ENCODE data around the gene CD74.

CD74 gene

DNA sequence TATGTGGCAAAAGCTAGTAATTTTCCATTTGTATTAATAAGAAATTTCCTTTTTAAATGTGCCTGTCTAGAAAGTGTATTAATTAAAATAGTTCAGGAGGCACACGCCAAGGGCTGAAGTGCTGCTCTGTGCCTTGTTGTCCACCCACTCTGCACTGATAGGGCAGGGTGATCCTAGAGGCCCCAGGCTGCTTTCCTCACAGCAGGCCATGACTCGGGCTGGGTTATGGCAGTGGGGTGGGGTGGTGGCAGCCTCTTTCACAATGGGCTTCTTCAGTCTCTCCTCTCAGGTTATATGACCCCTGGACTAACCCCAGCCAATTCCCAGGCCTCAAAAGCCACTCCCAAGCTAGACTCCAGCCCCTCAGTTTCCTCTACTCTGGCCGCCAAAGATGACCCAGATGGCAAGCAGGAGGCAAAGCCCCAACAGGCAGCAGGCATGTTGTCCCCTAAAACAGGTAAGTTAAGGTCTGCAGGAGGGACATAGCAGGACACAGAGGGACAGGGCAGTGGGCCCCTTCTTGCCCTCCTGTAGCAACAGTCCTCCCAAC lies 19.5 kb downstream of the CD74 start:
- H3K4me3 ChIP-seq (ENCODE audit: low read depth, low read length): no peak overlapping the region
- in situ Hi-C loops (cut with HindIII; ENCODE audit: low sequenced_read_pairs): no loop called here
- TF ChIP-seq, protein P1, sequence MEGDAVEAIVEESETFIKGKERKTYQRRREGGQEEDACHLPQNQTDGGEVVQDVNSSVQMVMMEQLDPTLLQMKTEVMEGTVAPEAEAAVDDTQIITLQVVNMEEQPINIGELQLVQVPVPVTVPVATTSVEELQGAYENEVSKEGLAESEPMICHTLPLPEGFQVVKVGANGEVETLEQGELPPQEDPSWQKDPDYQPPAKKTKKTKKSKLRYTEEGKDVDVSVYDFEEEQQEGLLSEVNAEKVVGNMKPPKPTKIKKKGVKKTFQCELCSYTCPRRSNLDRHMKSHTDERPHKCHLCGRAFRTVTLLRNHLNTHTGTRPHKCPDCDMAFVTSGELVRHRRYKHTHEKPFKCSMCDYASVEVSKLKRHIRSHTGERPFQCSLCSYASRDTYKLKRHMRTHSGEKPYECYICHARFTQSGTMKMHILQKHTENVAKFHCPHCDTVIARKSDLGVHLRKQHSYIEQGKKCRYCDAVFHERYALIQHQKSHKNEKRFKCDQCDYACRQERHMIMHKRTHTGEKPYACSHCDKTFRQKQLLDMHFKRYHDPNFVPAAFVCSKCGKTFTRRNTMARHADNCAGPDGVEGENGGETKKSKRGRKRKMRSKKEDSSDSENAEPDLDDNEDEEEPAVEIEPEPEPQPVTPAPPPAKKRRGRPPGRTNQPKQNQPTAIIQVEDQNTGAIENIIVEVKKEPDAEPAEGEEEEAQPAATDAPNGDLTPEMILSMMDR (IDR thresholded peaks at IDR 0.05; ENCODE audit: low read depth, low read length, missing control alignments): no peak
- DNase-seq (ENCODE audit: low read depth): no peak

DNA sequence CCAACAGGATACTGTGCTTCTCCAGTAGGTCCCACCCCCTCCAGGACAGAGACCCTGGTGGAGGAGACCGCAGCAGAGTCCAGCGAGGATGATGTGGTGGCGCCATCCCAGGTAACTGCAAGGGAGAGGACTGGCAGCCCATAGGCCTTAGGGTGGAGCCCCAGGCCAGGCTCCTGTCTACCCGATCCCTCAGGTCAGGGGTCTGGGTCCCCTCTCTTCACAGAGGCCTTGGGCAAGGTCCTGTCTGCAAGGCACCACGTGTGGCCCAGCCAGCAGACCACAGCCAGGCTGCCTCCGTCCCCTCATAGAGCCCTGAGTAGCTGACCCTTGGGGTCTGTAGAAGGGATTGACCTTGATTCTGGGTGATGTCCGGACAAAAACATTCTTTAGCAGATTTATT lies 20.0 kb downstream of the CD74 start:
- DNase-seq (ENCODE audit: low read depth): no peak
- in situ Hi-C loops (cut with HindIII; ENCODE audit: low sequenced_read_pairs): no loop called here
- no peak overlapping the region for H3K4me3 ChIP-seq (ENCODE audit: low read depth, low read length)
- TF ChIP-seq, protein P1 (IDR thresholded peaks at IDR 0.05; ENCODE audit: low read depth, low read length, missing control alignments): no peak

DNA sequence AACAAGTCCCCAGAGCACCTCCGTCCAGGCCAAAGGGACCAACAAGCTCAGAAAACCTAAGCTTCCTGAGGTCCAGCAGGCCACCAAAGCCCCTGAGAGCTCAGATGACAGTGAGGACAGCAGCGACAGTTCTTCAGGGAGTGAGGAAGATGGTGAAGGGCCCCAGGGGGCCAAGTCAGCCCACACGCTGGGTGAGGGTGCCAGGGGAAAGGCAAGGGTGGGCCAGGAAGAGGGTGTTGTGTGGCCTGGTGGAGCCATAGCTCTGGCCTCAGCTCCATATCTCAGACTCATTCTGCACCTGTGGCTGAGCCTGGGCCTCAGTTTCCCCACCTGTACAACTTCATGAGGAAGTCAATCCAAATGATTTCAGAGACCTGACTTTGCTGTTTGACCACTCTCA lies 20.7 kb downstream of the CD74 start:
- in situ Hi-C loops (cut with HindIII; ENCODE audit: low sequenced_read_pairs): no loop called here
- DNase-seq (ENCODE audit: low read depth): no peak
- H3K4me3 ChIP-seq (ENCODE audit: low read depth, low read length): no peak overlapping the region
- TF ChIP-seq, protein P1 (IDR thresholded peaks at IDR 0.05; ENCODE audit: low read depth, low read length, missing control alignments): no peak

DNA sequence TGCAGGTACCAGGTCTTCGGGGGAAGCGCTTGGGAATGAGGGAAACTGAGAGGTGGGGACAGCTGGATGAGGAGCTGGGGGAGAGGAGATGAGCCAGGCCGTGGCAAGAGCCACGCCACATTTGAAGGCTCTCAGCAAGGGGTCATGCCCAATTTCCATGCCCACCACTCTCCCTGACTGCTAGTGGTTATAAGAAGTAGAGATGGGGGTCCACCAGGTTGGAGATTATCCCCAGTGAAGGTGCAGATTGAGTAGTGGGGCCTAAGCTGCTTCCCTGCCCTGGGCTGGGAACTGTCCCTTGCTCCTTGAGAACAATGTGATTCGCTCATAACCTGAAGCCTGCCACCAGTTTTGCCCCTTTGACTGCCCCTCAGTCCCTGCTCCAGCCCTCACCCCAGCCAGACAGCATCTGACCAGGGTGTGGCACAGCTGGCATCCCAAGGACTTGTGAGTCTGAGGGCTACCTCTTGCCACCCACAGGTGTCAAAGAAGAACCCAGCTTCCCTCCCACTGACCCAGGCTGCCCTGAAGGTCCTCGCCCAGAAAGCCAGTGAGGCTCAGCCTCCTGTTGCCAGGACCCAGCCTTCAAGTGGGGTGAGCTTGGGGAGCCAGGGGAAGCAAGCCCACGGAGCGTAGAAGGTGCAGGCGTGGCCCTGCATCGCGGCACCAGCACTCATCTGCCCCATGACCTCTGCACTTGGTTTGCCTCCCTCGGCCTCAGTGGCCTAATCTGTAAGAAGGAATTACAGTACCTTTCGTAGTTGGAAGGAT lies 21.5 kb downstream of the CD74 start:
- no peak overlapping the region for H3K4me3 ChIP-seq (ENCODE audit: low read depth, low read length)
- TF ChIP-seq, protein P1 (IDR thresholded peaks at IDR 0.05; ENCODE audit: low read depth, low read length, missing control alignments): no peak
- no peak for DNase-seq (ENCODE audit: low read depth)
- in situ Hi-C loops (cut with HindIII; ENCODE audit: low sequenced_read_pairs): no loop called here

DNA sequence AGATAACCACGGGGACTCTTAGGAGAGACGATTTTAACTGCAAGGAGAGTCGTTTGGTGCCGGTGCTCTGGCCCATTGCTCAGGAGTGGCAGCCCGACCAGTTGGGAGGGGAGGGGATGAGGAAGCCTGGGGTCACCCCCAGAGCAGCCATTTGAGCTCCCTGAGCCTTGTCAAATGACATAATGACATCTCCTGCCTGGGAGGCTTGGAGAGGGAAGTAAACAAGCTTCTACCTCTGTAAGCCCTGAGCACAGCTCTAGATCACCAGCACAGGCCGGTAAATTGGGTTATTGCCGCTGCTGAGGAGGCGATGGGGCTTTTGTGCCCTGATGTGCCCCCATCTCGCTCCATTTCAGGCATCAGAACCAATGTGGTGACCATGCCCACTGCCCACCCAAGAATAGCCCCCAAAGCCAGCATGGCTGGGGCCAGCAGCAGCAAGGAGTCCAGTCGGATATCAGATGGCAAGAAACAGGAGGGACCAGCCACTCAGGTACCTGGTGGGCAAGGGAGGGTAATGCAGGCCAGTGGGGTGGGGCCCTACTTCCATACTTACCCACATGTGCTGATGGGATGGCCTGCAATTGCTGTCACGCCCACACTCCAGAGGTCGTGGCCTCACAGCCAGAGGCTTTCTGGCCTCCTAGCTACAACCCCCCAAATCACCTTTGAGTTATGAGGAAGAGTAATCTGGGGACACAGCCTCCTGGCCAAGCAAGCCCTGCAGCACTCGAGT lies 23.0 kb downstream of the CD74 start:
- TF ChIP-seq, protein P1 (IDR thresholded peaks at IDR 0.05; ENCODE audit: low read depth, low read length, missing control alignments): no peak
- no peak overlapping the region for H3K4me3 ChIP-seq (ENCODE audit: low read depth, low read length)
- in situ Hi-C loops (cut with HindIII; ENCODE audit: low sequenced_read_pairs): loop anchor here (5.0 kb wide), 1 partner anchor 33 kb away; no protein-coding TSS in a partner anchor
- DNase-seq (ENCODE audit: low read depth): no peak

DNA sequence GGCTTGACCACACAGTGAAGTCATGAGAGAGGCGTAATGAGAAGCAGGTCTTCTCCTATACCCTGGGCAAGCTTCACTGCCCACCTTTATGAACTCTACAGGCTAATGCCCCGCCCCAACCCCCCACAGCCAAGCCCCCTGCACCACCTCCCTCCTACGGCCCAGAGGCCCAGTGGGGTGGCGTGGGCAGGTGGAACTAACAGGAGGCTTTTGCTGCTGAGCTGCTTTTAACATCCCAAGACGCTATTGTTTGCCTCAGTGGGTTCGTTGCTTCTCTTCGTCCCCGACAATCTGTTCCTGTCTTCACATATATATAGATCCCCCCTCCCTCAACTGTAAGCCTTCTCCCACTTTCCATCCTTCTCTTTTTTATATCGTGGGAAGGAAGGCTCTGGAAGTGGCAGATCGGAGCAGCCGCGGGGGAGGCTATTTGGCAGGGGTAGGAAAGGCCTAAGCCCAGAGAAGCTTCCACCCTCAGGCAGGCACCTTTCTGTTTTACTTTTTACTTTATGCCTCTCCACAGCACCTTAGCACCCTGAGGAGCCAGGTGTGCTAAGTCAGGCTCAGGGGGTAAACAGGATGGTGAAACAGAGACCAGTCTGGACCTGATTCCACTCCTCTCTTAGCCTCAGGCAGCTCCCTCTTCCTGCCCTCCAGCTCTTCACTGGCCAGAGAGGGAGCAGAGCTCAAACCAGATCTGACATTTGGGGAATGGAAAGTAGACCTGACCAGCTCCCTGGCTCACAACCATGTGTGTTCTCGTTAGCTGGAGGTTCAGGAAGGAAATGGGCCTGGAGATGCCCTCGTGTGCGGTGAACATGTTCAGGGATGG lies 26.5 kb downstream of the CD74 start:
- TF ChIP-seq, protein P1 (IDR thresholded peaks at IDR 0.05; ENCODE audit: low read depth, low read length, missing control alignments): no peak
- no peak for DNase-seq (ENCODE audit: low read depth)
- no peak overlapping the region for H3K4me3 ChIP-seq (ENCODE audit: low read depth, low read length)
- in situ Hi-C loops (cut with HindIII; ENCODE audit: low sequenced_read_pairs): loop anchor here (5.0 kb wide), 1 partner anchor 36 kb away; no protein-coding TSS in a partner anchor
